Measurements from ENCODE around the gene MPDZ.

Gene MPDZ

GRCh38 chr9:13186774-13187173 lies 92.7 kb downstream of the MPDZ start:
- no peak for DNase-seq (ENCODE audit: low read depth in 1 of 2, low spot score in 1 of 2)

GRCh38 chr9:13186091-13186490 lies 93.4 kb downstream of the MPDZ start:
- DNase-seq (ENCODE audit: low read depth in 1 of 2, low spot score in 1 of 2): no peak

DNA sequence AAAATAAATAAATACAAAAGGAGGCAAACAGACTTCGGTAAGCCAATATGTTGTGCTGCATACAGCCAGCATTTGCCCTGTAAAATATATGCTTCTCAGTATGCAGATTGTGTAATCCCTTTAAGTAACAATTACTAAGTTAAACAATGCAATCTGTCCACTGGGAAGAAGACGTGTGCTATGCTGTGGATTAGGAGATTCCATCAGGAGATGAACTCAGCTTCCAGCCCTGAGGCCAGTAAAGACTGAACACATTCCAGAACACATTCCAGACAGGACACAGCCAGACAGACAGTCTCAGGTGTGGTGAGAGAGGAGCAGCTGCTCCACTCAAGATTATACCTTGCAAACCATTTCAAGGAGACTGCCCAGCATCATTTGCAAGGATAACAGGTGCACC lies 97.8 kb downstream of the MPDZ start:
- DNase-seq (ENCODE audit: low read depth in 1 of 2, low spot score in 1 of 2): no peak

DNA sequence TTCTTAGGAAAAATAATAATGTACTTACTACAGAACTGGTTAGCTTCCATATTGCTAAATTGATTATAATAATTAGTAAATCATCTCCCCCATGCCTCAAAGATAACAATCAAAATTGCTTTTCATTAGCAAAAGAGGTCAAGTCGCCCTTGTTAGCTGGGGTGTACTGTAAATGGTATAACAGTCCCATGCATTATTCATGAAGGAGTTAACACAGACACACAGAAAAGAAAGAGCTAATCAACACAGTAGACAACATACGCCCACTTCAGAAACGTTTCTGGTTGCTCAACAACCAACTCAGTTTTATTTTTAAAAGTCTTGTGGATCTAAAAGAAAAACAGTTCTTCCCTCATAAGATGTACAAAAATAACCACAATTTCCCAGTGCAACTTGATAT lies 100.2 kb downstream of the MPDZ start:
- DNase-seq (ENCODE audit: low read depth in 1 of 2, low spot score in 1 of 2): no peak

DNA sequence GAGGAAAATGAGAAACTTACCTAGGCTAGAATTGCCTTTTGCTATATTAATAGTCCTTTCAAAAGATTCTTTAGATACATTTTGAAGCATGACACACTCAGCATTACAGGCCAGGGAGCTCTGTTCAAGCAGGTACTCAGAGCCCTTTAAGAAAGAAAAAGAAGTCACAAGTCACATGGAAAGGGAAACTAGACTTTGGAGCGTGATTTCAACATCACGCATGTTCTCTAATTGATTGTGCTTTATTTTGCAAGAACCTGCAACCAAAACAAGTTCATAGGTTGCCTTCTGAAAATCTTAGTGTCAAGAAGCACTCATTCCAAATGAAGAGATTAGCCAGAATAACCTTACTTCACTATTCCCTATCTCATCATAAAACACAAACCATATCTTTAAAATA lies 103.8 kb downstream of the MPDZ start:
- DNase-seq (ENCODE audit: low read depth in 1 of 2, low spot score in 1 of 2): no peak

DNA sequence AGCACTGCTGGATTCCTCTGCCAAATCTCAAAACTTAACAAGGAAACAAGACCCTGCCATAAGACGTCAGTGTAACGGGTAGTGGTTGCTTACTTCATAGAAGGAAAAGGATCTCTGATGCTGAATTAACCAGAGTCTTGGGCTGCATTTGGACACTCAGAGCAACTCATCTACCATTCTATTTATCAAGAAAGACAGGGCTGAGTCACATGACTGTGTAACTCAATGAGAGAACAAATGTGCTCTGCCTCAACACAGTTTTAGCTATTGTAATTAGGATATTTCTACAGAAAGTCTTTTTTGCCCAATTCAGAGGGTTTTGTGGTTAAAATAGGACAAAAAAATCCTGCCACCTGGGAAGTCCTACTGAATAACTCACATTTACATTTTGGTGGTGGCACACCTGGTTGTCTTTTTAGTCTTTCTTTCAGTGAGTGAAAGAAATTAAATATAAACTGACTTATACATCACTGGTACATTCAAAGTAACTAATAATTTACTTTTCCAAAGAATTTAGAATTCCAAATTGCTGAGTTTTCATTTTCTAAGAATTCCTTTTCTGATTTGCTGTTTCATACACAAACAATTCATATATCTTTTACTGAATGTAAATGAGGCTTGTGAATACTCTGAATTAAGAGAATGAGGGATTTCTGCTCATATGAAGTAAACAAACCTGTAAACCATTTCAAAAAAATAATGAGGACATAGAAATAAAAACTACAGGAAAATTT lies 104.4 kb downstream of the MPDZ start:
- no peak for DNase-seq (ENCODE audit: low read depth in 1 of 2, low spot score in 1 of 2)

DNA sequence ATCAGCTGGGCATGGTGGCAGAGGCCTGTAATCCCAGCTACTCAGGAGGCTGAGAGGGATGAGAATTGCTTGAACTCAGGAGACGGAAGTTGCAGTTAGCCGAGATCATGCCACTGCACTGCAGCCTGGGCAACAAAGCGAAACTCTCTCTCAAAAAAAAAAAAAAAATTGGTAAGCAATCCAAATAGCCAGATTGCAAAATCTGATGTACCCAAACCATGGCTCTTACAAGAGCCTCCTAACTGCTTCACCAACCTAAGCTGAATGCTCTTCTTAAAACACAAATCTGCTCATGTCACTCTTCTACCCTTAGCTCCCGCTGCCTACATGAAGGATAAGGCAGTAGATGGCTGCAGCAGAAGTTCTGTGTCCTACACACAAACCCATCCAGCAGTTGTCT lies 105.9 kb downstream of the MPDZ start:
- DNase-seq (ENCODE audit: low read depth in 1 of 2, low spot score in 1 of 2): no peak

DNA sequence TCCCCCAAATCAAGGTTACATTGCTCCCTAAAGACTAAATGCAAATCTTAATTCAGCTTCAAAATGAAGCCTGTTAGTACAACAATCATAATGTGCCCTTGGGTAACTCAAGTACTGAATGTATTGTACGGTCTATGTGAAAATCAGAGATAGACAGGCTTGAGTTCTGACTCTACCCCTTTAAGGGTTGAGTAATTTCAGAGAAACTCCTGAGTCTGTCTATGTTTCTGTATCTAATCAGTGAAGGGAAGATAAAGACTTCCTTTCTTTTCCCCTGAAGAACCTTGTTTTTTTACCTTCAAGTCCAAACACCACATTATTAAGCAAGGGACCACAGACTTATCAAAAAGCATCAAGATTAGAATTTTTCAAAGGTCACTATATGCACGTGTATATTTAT lies 108.2 kb downstream of the MPDZ start:
- DNase-seq (ENCODE audit: low read depth in 1 of 2, low spot score in 1 of 2): no peak

GRCh38 chr9:13166996-13167395 lies 112.5 kb downstream of the MPDZ start:
- DNase-seq (ENCODE audit: low read depth in 1 of 2, low spot score in 1 of 2): no peak

DNA sequence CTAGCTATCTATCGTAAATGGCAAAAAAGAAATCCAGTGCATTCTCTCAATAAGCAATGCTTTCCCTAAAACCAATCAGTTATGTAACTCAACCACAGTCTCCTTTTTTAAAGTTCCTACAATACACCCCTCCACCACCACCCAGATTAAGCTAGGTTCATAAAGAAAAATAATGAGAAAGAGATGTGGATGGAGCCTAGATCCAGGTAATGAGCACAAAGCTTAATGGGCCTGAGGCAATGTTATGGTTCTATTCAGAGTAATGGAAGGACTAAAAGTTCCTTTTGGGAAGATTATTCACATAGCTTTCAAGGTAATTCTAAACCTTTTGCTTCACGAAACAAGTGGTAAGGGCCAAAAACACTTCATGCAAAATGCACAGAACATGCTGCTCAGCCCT lies 113.5 kb downstream of the MPDZ start:
- no peak for DNase-seq (ENCODE audit: low read depth in 1 of 2, low spot score in 1 of 2)

GRCh38 chr9:13165236-13165945 lies 114.1 kb downstream of the MPDZ start:
- no peak for DNase-seq (ENCODE audit: low read depth in 1 of 2, low spot score in 1 of 2)

GRCh38 chr9:13163946-13164345 lies 115.5 kb downstream of the MPDZ start:
- DNase-seq (ENCODE audit: low read depth in 1 of 2, low spot score in 1 of 2): no peak

GRCh38 chr9:13163287-13163686 lies 116.2 kb downstream of the MPDZ start:
- no peak for DNase-seq (ENCODE audit: low read depth in 1 of 2, low spot score in 1 of 2)

GRCh38 chr9:13160051-13160450 lies 119.4 kb downstream of the MPDZ start:
- no peak for DNase-seq (ENCODE audit: low read depth in 1 of 2, low spot score in 1 of 2)

DNA sequence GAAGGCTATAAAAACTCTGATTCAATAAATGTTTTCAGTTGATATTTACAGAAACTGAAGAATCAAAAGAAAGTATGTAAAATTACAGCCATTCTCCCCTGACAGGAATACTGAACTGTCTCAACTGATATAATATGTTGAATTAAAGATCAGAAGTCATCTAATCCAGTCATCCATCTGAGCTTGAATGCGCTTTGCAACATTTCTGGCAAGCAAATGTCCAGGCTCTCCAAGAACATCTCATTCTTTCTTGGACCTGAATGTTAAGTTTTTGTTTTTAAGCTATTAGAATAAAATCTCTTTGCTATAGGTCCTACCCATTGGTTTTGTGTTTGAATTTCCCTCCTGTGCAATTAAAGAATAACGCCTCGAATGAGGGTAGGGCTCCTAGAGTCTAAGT lies 120.5 kb downstream of the MPDZ start:
- no peak for DNase-seq (ENCODE audit: low read depth in 1 of 2, low spot score in 1 of 2)

GRCh38 chr9:13151489-13151888 lies 128.0 kb downstream of the MPDZ start:
- no peak for DNase-seq (ENCODE audit: low read depth in 1 of 2, low spot score in 1 of 2)

- no peak for DNase-seq (ENCODE audit: low read depth in 1 of 2, low spot score in 1 of 2)
Observed at GRCh38 chr9:13149454-13149853, 130.0 kb downstream of the MPDZ start.

GRCh38 chr9:13146840-13147239 lies 132.7 kb downstream of the MPDZ start:
- no peak for DNase-seq (ENCODE audit: low read depth in 1 of 2, low spot score in 1 of 2)

- no peak for DNase-seq (ENCODE audit: low read depth in 1 of 2, low spot score in 1 of 2)
Observed at GRCh38 chr9:13145340-13145739, 134.2 kb downstream of the MPDZ start.

DNA sequence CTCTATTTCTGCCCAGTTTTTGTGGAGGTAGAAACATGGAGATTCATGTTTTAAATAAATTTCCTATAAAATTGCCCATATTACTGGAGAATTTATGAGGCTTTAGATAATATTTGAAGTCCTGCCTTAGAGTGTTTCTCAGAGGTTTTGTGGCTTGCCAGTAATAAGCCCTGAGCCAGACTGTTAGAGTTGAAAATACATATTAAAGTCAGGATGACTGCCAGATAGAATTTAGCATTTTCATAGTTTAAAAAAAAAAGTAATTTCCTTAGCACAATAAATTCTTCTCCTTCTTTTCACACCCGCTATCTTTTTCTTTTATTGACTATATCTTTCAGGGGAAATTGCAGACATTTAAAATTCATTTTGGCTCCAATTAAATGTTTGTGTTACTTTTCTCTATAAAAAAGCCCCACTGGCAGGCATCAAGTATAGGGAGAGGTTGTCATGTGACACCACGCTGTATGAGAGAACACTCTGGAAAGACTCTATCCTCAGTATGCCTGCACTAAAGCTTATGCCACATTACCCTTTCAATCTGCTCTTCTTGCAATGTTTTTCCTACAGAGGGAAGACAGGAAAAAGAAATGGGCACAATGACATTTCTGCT lies 135.2 kb downstream of the MPDZ start:
- DNase-seq (ENCODE audit: low read depth in 1 of 2, low spot score in 1 of 2): no peak

GRCh38 chr9:13143281-13143680 lies 136.2 kb downstream of the MPDZ start:
- no peak for DNase-seq (ENCODE audit: low read depth in 1 of 2, low spot score in 1 of 2)

DNA sequence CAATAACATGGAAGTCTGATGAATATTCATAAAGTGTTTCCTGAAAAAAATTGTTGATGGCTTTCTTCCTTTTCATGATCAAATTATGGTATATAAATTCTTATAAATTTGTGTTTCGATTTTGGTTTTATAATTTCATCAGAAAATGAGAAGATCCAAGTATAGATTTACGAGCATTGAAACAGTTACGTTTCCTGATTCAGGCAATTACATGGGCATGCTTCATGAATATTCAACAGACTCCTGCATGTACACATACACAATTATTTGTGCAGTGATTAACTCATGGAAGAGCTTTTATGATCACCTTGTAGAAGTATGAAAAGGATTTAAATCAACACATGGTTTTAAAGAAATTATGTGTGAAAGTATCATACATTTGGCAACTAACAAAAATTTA lies 136.7 kb downstream of the MPDZ start:
- no peak for DNase-seq (ENCODE audit: low read depth in 1 of 2, low spot score in 1 of 2)

DNA sequence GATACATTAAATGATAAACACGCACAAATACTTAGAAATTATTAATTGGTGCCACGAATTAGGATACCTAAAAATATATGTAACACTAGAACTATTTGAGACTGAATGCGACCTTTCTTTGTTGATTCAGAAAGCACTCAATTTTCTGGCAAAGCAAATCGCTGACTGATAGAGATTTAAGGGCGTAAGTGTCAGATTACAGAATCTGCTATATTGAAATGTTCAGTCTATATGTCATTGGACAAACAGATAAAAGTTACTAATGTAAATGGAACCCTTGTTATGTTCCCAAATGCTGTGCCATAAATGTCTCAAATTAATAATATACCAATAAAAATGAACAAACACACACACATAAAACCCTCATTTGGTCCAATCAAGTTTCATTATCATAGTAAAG lies 137.9 kb downstream of the MPDZ start:
- no peak for DNase-seq (ENCODE audit: low read depth in 1 of 2, low spot score in 1 of 2)

All from activated T-helper 1 cell treated with anti-CD3 and anti-CD28 coated beads, Interleukin-2, amount 50 U/mL, for 16 hours (primary cell).